Duodenal mucosa (tissue), 2 donors: Measurements from ENCODE around the gene AOAH.
"Not testable (repeated sequence)": the region's sequence is repeated elsewhere in the genome, so short reads cannot be mapped to it uniquely, and the experiment has no call there.

Experiments used
- H3K27ac ChIP-seq: one replicate; pipeline ENCODE4 v1.7.0; 2013; ENCODE audit warnings: low read depth, low read length
- H3K27me3 ChIP-seq, 2 donors: one replicate each; pipeline ENCODE4 v1.7.0; 2013; ENCODE audit warnings: low read length in 2 of 2, control low read depth in 1 of 2; ENCODE audit not compliant: insufficient read depth in 2 of 2, control insufficient read depth in 1 of 2
- H3K36me3 ChIP-seq, 2 donors: one replicate each; pipeline ENCODE4 v1.7.0; 2013; ENCODE audit warnings: low read length in 2 of 2, control low read depth in 1 of 2; ENCODE audit not compliant: insufficient read depth in 2 of 2, control insufficient read depth in 1 of 2
- H3K4me1 ChIP-seq, 2 donors: one replicate each; pipeline ENCODE4 v1.7.0; 2013; ENCODE audit warnings: low read length in 2 of 2, control low read depth in 1 of 2; ENCODE audit not compliant: insufficient read depth in 2 of 2, control insufficient read depth in 1 of 2
- H3K4me3 ChIP-seq, 2 donors: one replicate each; pipeline ENCODE4 v1.7.0; 2013; ENCODE audit warnings: low read length in 2 of 2, low read depth in 1 of 2
- H3K9ac ChIP-seq, 2 donors: one replicate each; pipeline ENCODE4 v1.7.0; 2013; ENCODE audit warnings: low read length in 2 of 2, low read depth in 1 of 2
- H3K9me3 ChIP-seq, 2 donors: one replicate each; pipeline ENCODE4 v1.7.0; 2013; ENCODE audit warnings: low read length in 2 of 2, control low read depth in 1 of 2; ENCODE audit not compliant: control insufficient read depth in 1 of 2

AOAH gene

GRCh38 chr7:36468370-36469101, 255.8 kb downstream of the AOAH start:
- Histone ChIP-seq H3K27ac (no peak overlapping the region), H3K4me3 (no peak overlapping the region), H3K4me1 (no peaks in the 10 kb centered on the region), H3K27me3 (no peaks in the 10 kb centered on the region), H3K9ac (no peak overlapping the region), H3K9me3 (no peaks in the 10 kb centered on the region), H3K36me3 (no peaks in the 10 kb centered on the region)

GRCh38 chr7:36466001-36466400, 258.3 kb downstream of the AOAH start:
- H3K4me3 ChIP-seq, H3K27ac ChIP-seq, H3K9ac ChIP-seq, H3K4me1 ChIP-seq, H3K36me3 ChIP-seq, H3K27me3 ChIP-seq, H3K9me3 ChIP-seq: not testable (repeated sequence)

- H3K27ac ChIP-seq: no peak overlapping the region
- H3K9me3 ChIP-seq: no peaks in the 10 kb centered on the region
- H3K4me1 ChIP-seq: no peaks in the 10 kb centered on the region
Observed at GRCh38 chr7:36464271-36464670, 260.0 kb downstream of the AOAH start.

More at GRCh38 chr7:36464271-36464670, 260.0 kb downstream of the AOAH start:
- Histone ChIP-seq H3K4me3 (no peak overlapping the region), H3K36me3 (no peaks in the 10 kb centered on the region), H3K27me3 (no peaks in the 10 kb centered on the region), H3K9ac (no peak overlapping the region)
